PC-3 (cell line): ENCODE measurements around the gene FOXO6. TPM values are rescaled to one million over a fixed set of nuclear protein-coding genes. Genes with fewer than 3 reads are reported as not detected.

Experiments
- ATAC-seq: fragments of 200-7000 bp; cut with Tn5 transposase; 2 replicates; pipeline ENCODE4 v1.9.1; 2020; ENCODE audit warnings: mild to moderate bottlenecking, moderate library complexity
- Bru-seq: library from RNA; stranded (reverse); fragments of 400-500 nt; gene quantifications from one replicate; lab custom pipeline; 2021; lab: Mats Ljungman, UMichigan
- BruChase-seq, 2 experiments: library from RNA; stranded (reverse); fragments of 400-500 nt; gene quantifications; one replicate each; lab custom pipeline; 2021; lab: Mats Ljungman, UMichigan
- BruUV-seq: library from RNA; stranded (reverse); fragments of 400-500 nt; replicated peaks from 2 replicates; lab custom pipeline; 2021; lab: Mats Ljungman, UMichigan
- CTCF ChIA-PET: fragments of 300-600 bp; sonication (Branson Sonifier 250); formaldehyde crosslinking; loops from one replicate; lab custom pipeline; 2022; ENCODE audit warnings: antibody characterized with exemption; lab: Charles Lee
- POLR2A ChIA-PET: fragments of 300-600 bp; sonication (Branson Sonifier 250); formaldehyde crosslinking; loops from one replicate; lab custom pipeline; 2022; ENCODE audit warnings: antibody characterized with exemption; ENCODE audit not compliant: unreplicated experiment; lab: Charles Lee
- DNase-seq: peaks from one replicate; pipeline ENCODE4 v3.0.0-alpha.2; 2015
- H2AFZ ChIP-seq: fragments of 300-600 bp; sonication (generic); 2 replicates; pipeline ENCODE4 v1.6.0; 2016; ENCODE audit warnings: antibody characterized with exemption, low read length
- H3F3A ChIP-seq: fragments of 300-600 bp; sonication (generic); one replicate; pipeline ENCODE4 v1.6.0; 2017; ENCODE audit warnings: antibody characterized with exemption, low read length, control low read depth, mild to moderate bottlenecking; ENCODE audit not compliant: unreplicated experiment
- H3K27ac ChIP-seq: fragments of 300-600 bp; sonication (generic); 2 replicates; pipeline ENCODE4 v1.5.1; 2016; ENCODE audit warnings: mild to moderate bottlenecking, low read length
- H3K27me3 ChIP-seq: fragments of 300-600 bp; sonication (generic); 2 replicates; pipeline ENCODE4 v1.6.1; 2016; ENCODE audit warnings: low read length, mixed read lengths
- H3K36me3 ChIP-seq: fragments of 300-600 bp; sonication (generic); 2 replicates; pipeline ENCODE4 v1.6.1; 2016; ENCODE audit warnings: low read depth, mixed run types, low read length, mixed read lengths
- H3K4me1 ChIP-seq: fragments of 300-600 bp; sonication (generic); 2 replicates; pipeline ENCODE4 v1.5.1; 2016; ENCODE audit warnings: low read length; ENCODE audit not compliant: insufficient read depth
- H3K4me2 ChIP-seq: fragments of 300-600 bp; sonication (generic); 2 replicates; pipeline ENCODE4 v1.6.0; 2016; ENCODE audit warnings: low read length
- H3K4me3 ChIP-seq: fragments of 300-600 bp; sonication (generic); 2 replicates; pipeline ENCODE4 v1.5.1; 2016; ENCODE audit warnings: mild to moderate bottlenecking, low read length, mixed read lengths
- H3K79me2 ChIP-seq: fragments of 300-600 bp; sonication (generic); 2 replicates; pipeline ENCODE4 v1.6.1; 2017; ENCODE audit warnings: low read length, mixed read lengths
- H3K9ac ChIP-seq: fragments of 300-600 bp; sonication (generic); 2 replicates; pipeline ENCODE4 v1.6.0; 2016; ENCODE audit warnings: mild to moderate bottlenecking, low read length
- H3K9me2 ChIP-seq: fragments of 300-600 bp; sonication (generic); replicated peaks from 2 replicates; pipeline ENCODE4 v1.6.1; 2016; ENCODE audit warnings: mixed run types, low read length, mixed read lengths
- H3K9me3 ChIP-seq: fragments of 300-600 bp; sonication (generic); 2 replicates; pipeline ENCODE4 v1.6.1; 2016; ENCODE audit warnings: low read length, mixed read lengths
- H4K20me1 ChIP-seq: fragments of 300-600 bp; sonication (generic); 2 replicates; pipeline ENCODE4 v1.6.1; 2016; ENCODE audit warnings: low read length, mixed read lengths
- EZH2 ChIP-seq: fragments of 300-600 bp; sonication (generic); IDR thresholded peaks from one replicate; pipeline ENCODE4 v1.6.1; 2017; ENCODE audit warnings: antibody characterized with exemption, mild to moderate bottlenecking, low read length; ENCODE audit not compliant: unreplicated experiment
- EZH2phosphoT487 ChIP-seq: fragments of 300-600 bp; sonication (generic); IDR thresholded peaks from 2 replicates; pipeline ENCODE4 v1.6.1; 2018; ENCODE audit warnings: mild to moderate bottlenecking, antibody characterized with exemption, low read length, borderline replicate concordance
- intact Hi-C: fragments of 100-400 bp; cut with micrococcal nuclease; formaldehyde crosslinking; loops from 2 replicates; pipeline ENCODE4 v1.9.0; 2023
- long read RNA-seq: library from polyadenylated mRNA; unstranded; transcript quantifications from one replicate; pipeline ENCODE4 v2.0.0, GENCODE V29; 2021; ENCODE audit not compliant: unreplicated experiment
- total RNA-seq: library from RNA; depleted of rRNA; stranded (reverse); fragments of >200 nt; gene quantifications from 2 replicates; pipeline ENCODE4 v1.2.3, GENCODE V29; 2014; rRNA removed
- TF ChIP-seq, protein P1 (sequence below): fragments of 300-600 bp; sonication (generic); conservative IDR thresholded peaks from 2 replicates; pipeline ENCODE4 v1.5.1; 2017; ENCODE audit warnings: antibody characterized with exemption, low read depth, mild to moderate bottlenecking, low read length

Gene FOXO6
- total RNA-seq, result 1.2 and 5.4 TPM in 2 replicates
- Bru-seq, nascent RNA, result percentile 23 among the genes with signal in this experiment
- BruChase-seq, experiment 1, labeled RNA remaining after a 6-hour chase, result percentile 16 among the genes with signal in this experiment
- BruChase-seq, experiment 2, labeled RNA remaining after a 2-hour chase, result percentile 19 among the genes with signal in this experiment
- long read RNA-seq, partial matches to known transcripts, result 0 of 2 reads
- long read RNA-seq, other reads (novel, unspliced or antisense), result 2 of 2 reads

DNA sequence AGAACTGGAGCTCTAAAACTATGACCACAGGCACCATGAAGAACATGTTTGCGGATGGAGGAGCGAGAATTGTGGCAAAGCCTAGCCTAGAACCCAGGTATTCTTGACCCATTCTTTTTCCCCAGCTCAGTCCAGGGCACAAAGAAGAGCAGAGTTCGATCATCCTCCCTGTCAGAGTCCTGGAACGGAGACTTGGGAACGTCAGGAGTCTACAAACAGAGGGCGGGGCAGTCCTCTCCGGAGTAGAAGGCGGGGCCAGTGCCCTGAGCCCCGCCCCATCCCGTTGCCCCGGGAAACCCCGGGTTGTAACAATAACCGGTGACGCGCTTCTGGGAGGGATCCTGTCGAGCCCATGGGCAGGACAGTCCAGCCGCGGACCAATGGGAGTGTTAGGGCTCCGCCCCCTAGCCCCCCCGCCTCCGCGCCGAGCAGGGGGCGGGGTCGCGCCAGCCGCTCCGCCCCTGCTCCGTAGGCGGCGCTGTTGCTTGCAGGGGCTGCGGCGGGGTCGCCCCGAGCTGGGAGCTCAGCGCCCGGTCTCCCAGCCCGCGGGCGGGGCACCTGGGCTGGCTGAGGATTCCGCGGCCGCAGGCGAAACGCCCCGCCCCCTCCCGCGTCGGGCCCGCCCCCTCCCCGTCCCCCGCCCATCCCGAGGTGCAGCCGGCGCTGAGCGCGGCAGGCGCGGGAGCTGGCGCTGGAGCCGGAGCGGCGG lies at the start of gene FOXO6:
Gene FOXO6, plus strand, starts transcription at position 649 of the 709 bp plus-strand sequence.
- DNase-seq (peak; percentile 99), ATAC-seq (peak; percentile 93)
- Histone ChIP-seq H3K9me2 (no peaks in the 10 kb centered on the region), H3K4me3 (peak within 1 kb of the TSS; percentile 66), H3K9me3 (no peaks in the 10 kb centered on the region), H3K36me3 (no peaks in the 10 kb centered on the region), H3K4me2 (peak within 1 kb of the TSS; percentile 92), H3K4me1 (peaks cover 27% of the 10 kb centered on the region), H4K20me1 (no peaks in the 10 kb centered on the region), H3K79me2 (no peaks in the 10 kb centered on the region), H3F3A (no peaks in the 10 kb centered on the region), H3K9ac (no peak within 1 kb of the TSS), H2AFZ (peak within 1 kb of the TSS; percentile 72), H3K27me3 (peaks cover 10% of the 10 kb centered on the region), H3K27ac (no peak within 1 kb of the TSS)
- POLR2A ChIA-PET, result interaction anchor here (0.7 kb wide), 1 partner anchor 57 kb away, joined by 9 read pairs; no protein-coding TSS in a partner anchor
- no TSS peak for BruUV-seq
- TF ChIP-seq EZH2, result no peak
- TF ChIP-seq EZH2phosphoT487, result no peak
- TF ChIP-seq, protein P1, sequence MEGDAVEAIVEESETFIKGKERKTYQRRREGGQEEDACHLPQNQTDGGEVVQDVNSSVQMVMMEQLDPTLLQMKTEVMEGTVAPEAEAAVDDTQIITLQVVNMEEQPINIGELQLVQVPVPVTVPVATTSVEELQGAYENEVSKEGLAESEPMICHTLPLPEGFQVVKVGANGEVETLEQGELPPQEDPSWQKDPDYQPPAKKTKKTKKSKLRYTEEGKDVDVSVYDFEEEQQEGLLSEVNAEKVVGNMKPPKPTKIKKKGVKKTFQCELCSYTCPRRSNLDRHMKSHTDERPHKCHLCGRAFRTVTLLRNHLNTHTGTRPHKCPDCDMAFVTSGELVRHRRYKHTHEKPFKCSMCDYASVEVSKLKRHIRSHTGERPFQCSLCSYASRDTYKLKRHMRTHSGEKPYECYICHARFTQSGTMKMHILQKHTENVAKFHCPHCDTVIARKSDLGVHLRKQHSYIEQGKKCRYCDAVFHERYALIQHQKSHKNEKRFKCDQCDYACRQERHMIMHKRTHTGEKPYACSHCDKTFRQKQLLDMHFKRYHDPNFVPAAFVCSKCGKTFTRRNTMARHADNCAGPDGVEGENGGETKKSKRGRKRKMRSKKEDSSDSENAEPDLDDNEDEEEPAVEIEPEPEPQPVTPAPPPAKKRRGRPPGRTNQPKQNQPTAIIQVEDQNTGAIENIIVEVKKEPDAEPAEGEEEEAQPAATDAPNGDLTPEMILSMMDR, result 0 out of 2 replicates have a peak, but pooled peaks have one; percentile 19
- intact Hi-C loops, result loop anchor here (5.0 kb wide), 1 partner anchor 71 kb away; no protein-coding TSS in a partner anchor
- CTCF ChIA-PET, result interaction anchor here (0.8 to 1.1 kb wide), 5 partner anchors 19 to 78 kb away, joined by 3 to 11 read pairs (median 4); no protein-coding TSS in a partner anchor

DNA sequence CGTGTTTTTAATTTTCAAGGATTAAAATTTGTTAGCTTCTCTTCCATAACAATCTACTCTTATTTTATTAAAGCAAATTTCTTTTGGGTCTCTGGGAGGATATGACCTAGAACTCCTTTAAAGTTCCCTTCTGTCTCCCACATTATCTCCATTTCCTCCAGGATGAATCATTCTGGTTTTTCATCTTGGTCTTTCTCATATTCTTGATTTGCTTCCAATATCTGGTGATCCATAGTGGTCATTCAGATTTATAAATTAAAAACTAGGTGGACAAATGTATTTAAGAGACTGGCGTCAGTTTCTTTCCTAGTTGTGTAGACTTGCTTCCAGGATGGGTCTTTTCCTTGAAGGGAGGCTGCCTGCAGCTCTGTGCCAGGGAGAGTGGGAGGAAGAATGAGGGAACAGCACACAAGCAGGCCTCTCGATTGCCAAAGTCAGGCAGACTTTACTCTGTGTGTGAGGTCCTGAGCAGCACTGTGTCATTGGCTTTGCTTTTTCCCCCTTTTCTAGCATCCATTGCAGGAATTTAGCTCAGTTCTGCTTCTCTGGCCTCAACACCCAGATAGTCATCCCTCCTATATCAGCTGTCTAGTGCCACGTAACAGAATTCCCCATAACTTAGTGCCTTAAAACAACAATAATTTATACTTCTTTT lies 48.1 kb upstream of the FOXO6 start:
- POLR2A ChIA-PET, result no interaction called here
- H3F3A ChIP-seq, result no peaks in the 10 kb centered on the region
- no peak overlapping the region for H3K27ac ChIP-seq
- no peaks in the 10 kb centered on the region for H3K9me3 ChIP-seq
- no peaks in the 10 kb centered on the region for H3K36me3 ChIP-seq
- H4K20me1 ChIP-seq, result no peaks in the 10 kb centered on the region
- BruUV-seq, result no TSS peak
- H3K9me2 ChIP-seq, result no peaks in the 10 kb centered on the region
- no peak overlapping the region for H2AFZ ChIP-seq
- no peaks in the 10 kb centered on the region for H3K27me3 ChIP-seq
- intact Hi-C loops, result no loop called here
- no peaks in the 10 kb centered on the region for H3K79me2 ChIP-seq
- TF ChIP-seq, protein P1, result no peak
- TF ChIP-seq EZH2 (no peak), EZH2phosphoT487 (no peak)
- H3K4me1 ChIP-seq, result peaks cover 10% of the 10 kb centered on the region; the same call in 1 of the 2 replicates
- H3K9ac ChIP-seq, result no peak overlapping the region
- ATAC-seq, result no peak
- CTCF ChIA-PET, result no interaction called here
- no peak for DNase-seq
- H3K4me3 ChIP-seq, result no peak overlapping the region
- H3K4me2 ChIP-seq, result no peak overlapping the region
